ENCODE data around the gene APEH. TPM values are rescaled to one million over a fixed set of nuclear protein-coding genes. Genes with fewer than 3 reads are reported as not detected.

The APEH gene
- total RNA-seq, 1 donor from 2014 or later: 141 TPM

DNA sequence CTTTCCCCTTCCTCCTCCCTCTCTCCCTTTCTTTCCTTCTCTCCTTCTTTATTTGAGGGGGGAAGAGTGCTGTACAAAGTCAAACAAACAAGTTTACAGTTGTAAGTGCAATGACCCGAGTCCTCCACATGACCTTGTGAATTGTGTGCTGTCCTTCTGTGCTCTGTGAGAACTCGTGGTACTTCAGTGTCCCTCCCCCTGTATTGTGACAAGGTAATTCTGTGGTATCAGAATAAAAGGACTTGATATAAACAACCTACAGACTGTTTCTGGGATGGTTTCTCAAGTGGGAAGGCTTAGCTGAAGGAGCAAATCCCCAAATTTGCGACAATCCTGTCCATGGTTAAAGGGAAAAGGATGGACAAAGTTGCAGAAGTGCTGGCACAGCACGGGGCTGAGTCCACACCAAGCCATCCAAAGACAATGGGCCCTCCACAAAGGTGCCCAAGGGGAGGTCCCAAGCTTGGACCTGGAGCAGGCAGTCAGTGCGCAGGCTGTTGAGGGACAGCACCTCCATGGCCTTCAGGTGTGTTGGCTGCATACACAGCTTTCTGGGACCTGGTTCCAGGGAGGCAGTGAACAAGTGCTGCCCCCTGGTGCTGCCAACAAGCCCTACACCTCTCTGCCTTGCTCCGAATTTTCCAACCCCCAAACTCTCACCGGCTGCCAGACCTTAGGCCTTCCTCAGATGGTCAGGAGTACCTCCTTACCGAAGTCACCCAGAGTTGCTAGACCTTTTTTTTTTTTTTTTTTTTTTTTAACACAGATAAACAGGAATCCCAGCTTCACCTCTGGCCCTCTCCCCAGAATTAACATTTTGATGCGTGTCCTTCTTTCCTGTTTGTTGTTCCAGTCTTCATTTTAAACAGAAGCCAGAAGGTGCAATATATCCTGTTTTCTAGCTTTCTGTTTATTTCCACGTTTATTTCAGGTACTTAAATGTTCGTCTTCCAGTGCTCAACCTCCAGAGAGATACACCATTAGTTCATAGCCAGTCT lies 2.6 kb upstream of the APEH start:
- peak overlapping the region; percentile 84 for H3K4me3 Mint-ChIP-seq
- peaks cover 30% of the 10 kb centered on the region for H3K4me1 Mint-ChIP-seq (ENCODE audit: unreplicated experiment)
- no peaks in the 10 kb centered on the region for H3K36me3 Mint-ChIP-seq
- H3K9me3 Mint-ChIP-seq: no peaks in the 10 kb centered on the region
- H3K27ac Mint-ChIP-seq: peak overlapping the region; percentile 79
- no peaks in the 10 kb centered on the region for H3K27me3 Mint-ChIP-seq
- DNase-seq (ENCODE audit: extremely low spot score, unreplicated experiment): no peak
- TF ChIP-seq, protein P1, sequence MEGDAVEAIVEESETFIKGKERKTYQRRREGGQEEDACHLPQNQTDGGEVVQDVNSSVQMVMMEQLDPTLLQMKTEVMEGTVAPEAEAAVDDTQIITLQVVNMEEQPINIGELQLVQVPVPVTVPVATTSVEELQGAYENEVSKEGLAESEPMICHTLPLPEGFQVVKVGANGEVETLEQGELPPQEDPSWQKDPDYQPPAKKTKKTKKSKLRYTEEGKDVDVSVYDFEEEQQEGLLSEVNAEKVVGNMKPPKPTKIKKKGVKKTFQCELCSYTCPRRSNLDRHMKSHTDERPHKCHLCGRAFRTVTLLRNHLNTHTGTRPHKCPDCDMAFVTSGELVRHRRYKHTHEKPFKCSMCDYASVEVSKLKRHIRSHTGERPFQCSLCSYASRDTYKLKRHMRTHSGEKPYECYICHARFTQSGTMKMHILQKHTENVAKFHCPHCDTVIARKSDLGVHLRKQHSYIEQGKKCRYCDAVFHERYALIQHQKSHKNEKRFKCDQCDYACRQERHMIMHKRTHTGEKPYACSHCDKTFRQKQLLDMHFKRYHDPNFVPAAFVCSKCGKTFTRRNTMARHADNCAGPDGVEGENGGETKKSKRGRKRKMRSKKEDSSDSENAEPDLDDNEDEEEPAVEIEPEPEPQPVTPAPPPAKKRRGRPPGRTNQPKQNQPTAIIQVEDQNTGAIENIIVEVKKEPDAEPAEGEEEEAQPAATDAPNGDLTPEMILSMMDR (conservative IDR thresholded peaks at IDR 0.05): peak; percentile 91

DNA sequence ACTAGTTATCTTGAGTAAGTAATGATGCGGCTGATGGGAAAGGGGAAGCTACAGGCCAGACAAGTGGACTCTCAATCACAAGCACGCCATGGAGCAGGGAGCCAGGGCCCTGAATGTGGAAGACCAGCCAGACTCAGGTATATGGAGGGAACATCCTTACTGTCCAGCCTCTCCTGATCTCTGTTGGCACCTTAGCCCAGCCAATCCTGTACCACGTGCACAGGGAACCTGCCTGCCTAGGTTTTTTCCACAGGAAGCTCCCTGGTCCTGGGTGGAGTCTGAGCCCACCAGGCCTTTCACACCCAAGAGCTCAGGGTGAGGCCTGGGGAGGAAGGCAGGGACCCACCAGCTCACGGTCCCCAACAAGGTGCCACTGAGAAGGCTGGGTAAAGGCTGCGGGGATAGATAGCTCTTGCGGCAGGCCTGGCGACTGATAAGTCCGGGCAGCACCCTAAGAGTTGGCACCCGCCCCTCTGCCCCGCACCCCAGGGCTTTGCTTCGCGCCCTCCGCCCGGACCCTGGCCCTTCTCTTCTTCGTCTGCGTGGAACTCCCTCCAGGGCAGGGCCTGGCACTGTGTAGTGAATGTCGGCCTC lies 933 bp upstream of the APEH start:
- peak overlapping the region; percentile 98 for H3K27ac Mint-ChIP-seq

DNA sequence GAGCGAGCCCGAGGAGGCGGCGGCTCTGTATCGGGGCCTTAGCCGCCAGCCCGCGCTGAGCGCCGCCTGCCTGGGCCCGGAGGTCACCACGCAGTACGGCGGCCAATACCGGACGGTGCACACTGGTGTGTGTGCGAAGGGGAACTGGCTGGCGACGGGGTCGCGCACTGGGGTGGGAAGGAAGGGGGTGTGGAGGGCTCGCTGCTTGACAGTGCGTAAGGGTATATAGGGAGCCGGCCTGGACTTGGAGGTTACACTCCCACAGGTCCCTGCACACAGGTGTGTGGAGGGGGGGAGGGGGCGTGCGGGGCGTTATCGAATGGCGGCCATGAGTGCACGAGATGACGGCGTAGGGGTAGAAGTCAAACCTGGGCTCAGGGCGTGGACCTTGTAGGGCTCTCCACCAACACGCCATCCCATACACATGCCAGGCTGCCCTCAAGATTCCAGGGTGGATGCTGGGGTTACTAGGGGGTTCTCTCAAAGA lies 389 bp downstream of the APEH start:
- Mint-ChIP-seq H3K36me3 (no peaks in the 10 kb centered on the region), H3K27me3 (no peaks in the 10 kb centered on the region), H3K4me3 (peak overlapping the region; percentile 95), H3K4me1 (ENCODE audit: unreplicated experiment) (peaks cover 14% of the 10 kb centered on the region), H3K27ac (peak overlapping the region; percentile 98), H3K9me3 (no peaks in the 10 kb centered on the region)
- TF ChIP-seq, protein P1 (conservative IDR thresholded peaks at IDR 0.05): no peak
- DNase-seq (ENCODE audit: extremely low spot score, unreplicated experiment): no peak

More for the DNA sequence above, 933 bp upstream of the APEH start:
- no peaks in the 10 kb centered on the region for H3K27me3 Mint-ChIP-seq
- no peak for DNase-seq (ENCODE audit: extremely low spot score, unreplicated experiment)
- TF ChIP-seq, protein P1 (conservative IDR thresholded peaks at IDR 0.05): no peak
- H3K4me1 Mint-ChIP-seq (ENCODE audit: unreplicated experiment): peaks cover 27% of the 10 kb centered on the region
- no peaks in the 10 kb centered on the region for H3K9me3 Mint-ChIP-seq
- H3K36me3 Mint-ChIP-seq: no peaks in the 10 kb centered on the region
- H3K4me3 Mint-ChIP-seq: peak overlapping the region; percentile 95

DNA sequence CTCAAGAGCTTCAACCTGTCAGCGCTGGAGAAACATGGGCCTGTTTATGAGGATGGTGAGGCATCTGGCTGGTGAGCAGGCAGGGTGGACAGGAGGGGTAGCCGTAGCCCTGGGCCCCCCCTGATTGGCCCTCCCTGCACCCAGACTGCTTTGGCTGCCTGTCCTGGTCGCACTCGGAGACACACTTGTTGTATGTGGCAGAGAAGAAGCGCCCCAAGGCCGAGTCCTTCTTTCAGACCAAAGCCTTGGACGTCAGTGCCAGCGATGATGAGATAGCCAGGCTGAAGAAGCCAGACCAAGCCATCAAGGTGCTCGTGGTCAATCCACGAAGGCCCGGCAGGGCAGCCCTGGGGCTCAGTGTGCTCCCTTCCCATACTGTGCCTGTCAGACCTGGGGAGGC lies 1.8 kb downstream of the APEH start:
- TF ChIP-seq, protein P1 (conservative IDR thresholded peaks at IDR 0.05): no peak
- H3K27me3 Mint-ChIP-seq: no peaks in the 10 kb centered on the region
- H3K27ac Mint-ChIP-seq: no peak overlapping the region
- H3K4me1 Mint-ChIP-seq (ENCODE audit: unreplicated experiment): peaks cover 11% of the 10 kb centered on the region
- peaks cover 5% of the 10 kb centered on the region for H3K36me3 Mint-ChIP-seq
- H3K4me3 Mint-ChIP-seq: no peak overlapping the region
- no peak for DNase-seq (ENCODE audit: extremely low spot score, unreplicated experiment)
- H3K9me3 Mint-ChIP-seq: no peaks in the 10 kb centered on the region

DNA sequence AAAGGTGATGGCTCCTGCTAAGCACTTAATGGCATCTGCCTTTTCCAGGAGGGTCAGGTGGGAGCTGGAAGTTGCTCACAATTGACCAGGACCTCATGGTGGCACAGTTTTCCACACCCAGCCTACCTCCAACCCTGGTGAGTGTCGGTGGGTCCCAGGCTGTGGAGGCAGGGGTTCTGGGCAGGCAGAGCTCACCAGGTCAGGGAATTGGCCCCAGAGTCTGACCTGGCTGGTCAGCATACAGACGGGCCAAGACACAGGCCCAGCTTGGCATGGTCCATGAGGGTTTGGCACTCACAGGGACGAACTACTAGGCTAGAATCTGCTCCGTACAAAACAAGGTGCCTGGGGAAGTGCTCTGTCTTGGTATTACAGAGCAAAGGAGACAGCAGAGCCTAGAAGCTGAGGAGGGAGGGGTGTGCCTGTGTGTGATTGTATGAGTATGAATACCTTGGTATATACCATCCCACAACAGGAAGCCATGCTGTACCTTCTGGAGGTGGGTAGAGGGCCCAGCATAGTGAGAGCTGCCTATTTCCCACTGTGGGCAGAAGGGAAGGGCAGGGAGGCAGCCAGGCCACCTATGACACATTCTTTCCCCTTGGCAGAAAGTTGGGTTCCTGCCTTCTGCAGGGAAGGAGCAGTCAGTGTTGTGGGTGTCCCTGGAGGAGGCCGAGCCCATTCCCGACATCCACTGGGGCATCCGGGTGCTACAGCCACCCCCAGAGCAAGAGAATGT lies 6.5 kb downstream of the APEH start:
- Mint-ChIP-seq H3K4me1 (ENCODE audit: unreplicated experiment) (no peaks in the 10 kb centered on the region), H3K4me3 (no peak overlapping the region), H3K27me3 (no peaks in the 10 kb centered on the region)

More for the DNA sequence above, 6.5 kb downstream of the APEH start:
- Mint-ChIP-seq H3K36me3 (peaks cover 5% of the 10 kb centered on the region), H3K27ac (no peak overlapping the region), H3K9me3 (no peaks in the 10 kb centered on the region)
- no peak for DNase-seq (ENCODE audit: extremely low spot score, unreplicated experiment)
- TF ChIP-seq, protein P1 (conservative IDR thresholded peaks at IDR 0.05): no peak

Data from type B pancreatic cell (in vitro differentiated cells).